ENCODE measurements around the gene PTPRN2. TPM values are rescaled to one million over a fixed set of nuclear protein-coding genes. Genes with fewer than 3 reads are reported as not detected.

The PTPRN2 gene
- total and polyA plus RNA-seq, 2 of the 8 experiments (the other 6 are each of a cell fraction or from before 2014, with no cell fraction given) = 2.6 to 4.5 TPM

- no peak for TF ChIP-seq RFX5 (IDR thresholded peaks at IDR 0.05; ENCODE audit: borderline replicate concordance, low read depth, low read length)
- no peak for TF ChIP-seq TCF12 (IDR thresholded peaks at IDR 0.05; ENCODE audit: low read depth, low read length)
- no peak for TF ChIP-seq PHF8 (conservative IDR thresholded peaks at IDR 0.05; ENCODE audit: low read depth, low read length)
- TF ChIP-seq RAD21 (IDR thresholded peaks at IDR 0.05 in 1 of 2, conservative IDR thresholded peaks at IDR 0.05 in 1 of 2; ENCODE audit: low read depth in 2 of 2, low read length in 2 of 2) = no peak
- TF ChIP-seq RXRA (IDR thresholded peaks at IDR 0.05; ENCODE audit: insufficient read depth, low read depth, low read length) = no peak
- no peak for TF ChIP-seq CBX8 (IDR thresholded peaks at IDR 0.05; ENCODE audit: borderline replicate concordance, low read depth, low read length)
- TF ChIP-seq TAF1 (IDR thresholded peaks at IDR 0.05; ENCODE audit: low read depth, low read length) = no peak
Measured at GRCh38 chr7:158073845-158074840, 513.5 kb downstream of the PTPRN2 start (continued).

Data from H1 (cell line).